HL-60 (cell line): ENCODE data around the gene POC1B.

Experiments
- POLR2AphosphoS5 ChIP-seq: IDR thresholded peaks from 2 replicates; pipeline ENCODE4 v1.6.1; 2012; ENCODE audit warnings: low read depth
- SPI1 ChIP-seq: IDR thresholded peaks from 2 replicates; pipeline ENCODE4 v1.6.1; 2012; ENCODE audit warnings: low read depth, mild to moderate bottlenecking, borderline replicate concordance
- TF ChIP-seq, protein P1 (sequence below): IDR thresholded peaks from one replicate; pipeline ENCODE4 v1.5.1; 2011; ENCODE audit warnings: low read length, control low read depth, inconsistent platforms; ENCODE audit not compliant: insufficient read depth

- TF ChIP-seq, protein P1, sequence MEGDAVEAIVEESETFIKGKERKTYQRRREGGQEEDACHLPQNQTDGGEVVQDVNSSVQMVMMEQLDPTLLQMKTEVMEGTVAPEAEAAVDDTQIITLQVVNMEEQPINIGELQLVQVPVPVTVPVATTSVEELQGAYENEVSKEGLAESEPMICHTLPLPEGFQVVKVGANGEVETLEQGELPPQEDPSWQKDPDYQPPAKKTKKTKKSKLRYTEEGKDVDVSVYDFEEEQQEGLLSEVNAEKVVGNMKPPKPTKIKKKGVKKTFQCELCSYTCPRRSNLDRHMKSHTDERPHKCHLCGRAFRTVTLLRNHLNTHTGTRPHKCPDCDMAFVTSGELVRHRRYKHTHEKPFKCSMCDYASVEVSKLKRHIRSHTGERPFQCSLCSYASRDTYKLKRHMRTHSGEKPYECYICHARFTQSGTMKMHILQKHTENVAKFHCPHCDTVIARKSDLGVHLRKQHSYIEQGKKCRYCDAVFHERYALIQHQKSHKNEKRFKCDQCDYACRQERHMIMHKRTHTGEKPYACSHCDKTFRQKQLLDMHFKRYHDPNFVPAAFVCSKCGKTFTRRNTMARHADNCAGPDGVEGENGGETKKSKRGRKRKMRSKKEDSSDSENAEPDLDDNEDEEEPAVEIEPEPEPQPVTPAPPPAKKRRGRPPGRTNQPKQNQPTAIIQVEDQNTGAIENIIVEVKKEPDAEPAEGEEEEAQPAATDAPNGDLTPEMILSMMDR, result no peak
- TF ChIP-seq POLR2AphosphoS5, result no peak
- no peak for TF ChIP-seq SPI1
Measured at GRCh38 chr12:89546151-89546550, 20.3 kb upstream of the POC1B start.
